Testis (tissue), 2 donors: Measurements from ENCODE around the gene YEATS2.

Source experiments
- CTCF ChIP-seq, 3 experiments: fragments of 450-650 bp in 2 of 3; fragments of 200-600 bp in 1 of 3; sonication (generic) in 1 of 3; IDR thresholded peaks; one replicate each; pipeline ENCODE4 v1.5.1; 2016 to 2019; ENCODE audit warnings: antibody characterized with exemption in 3 of 3, mild to moderate bottlenecking in 2 of 3, moderate library complexity in 1 of 3
- POLR2A ChIP-seq: fragments of 450-650 bp; IDR thresholded peaks from one replicate; pipeline ENCODE4 v1.6.1; 2017; ENCODE audit warnings: antibody characterized with exemption, mild to moderate bottlenecking, moderate library complexity

- TF ChIP-seq CTCF (IDR thresholded peaks at IDR 0.05) (no peak), POLR2A (no peak)
Observed at GRCh38 chr3:183837894-183838293, 140.3 kb downstream of the YEATS2 start.
